ENCODE results near the gene NME9. TPM values are rescaled to one million over a fixed set of nuclear protein-coding genes. Genes with fewer than 3 reads are reported as not detected.

The NME9 gene
- total RNA-seq, 1 experiment from 2014 or later = not detected

GRCh38 chr3:138354376-138354775 lies 24.7 kb upstream of the NME9 start:
- no peak overlapping the region for H4K5ac ChIP-seq (ENCODE audit: insufficient read length, low read depth, low read length)
- H3K9ac ChIP-seq (ENCODE audit: extremely low read depth, insufficient read length, low read length) = no peak overlapping the region
- H2BK5ac ChIP-seq (ENCODE audit: insufficient read length, low read length) = no peak overlapping the region
- H3K27me3 Mint-ChIP-seq (ENCODE audit: low read depth) = peaks cover 3% of the 10 kb centered on the region
- no peaks in the 10 kb centered on the region for H3K9me3 Mint-ChIP-seq
- no peak overlapping the region for H2AK5ac ChIP-seq (ENCODE audit: insufficient read length, low read length)
- no peaks in the 10 kb centered on the region for H3K79me2 ChIP-seq (ENCODE audit: insufficient read depth, low read length)
- H3K23ac ChIP-seq (ENCODE audit: insufficient read length, low read depth, low read length) = no peak overlapping the region
- H3K27me3 ChIP-seq (ENCODE audit: insufficient read depth, low read length) = no peaks in the 10 kb centered on the region
- no peak overlapping the region for H2AFZ ChIP-seq (ENCODE audit: low read length)
- no peak overlapping the region for H2BK15ac ChIP-seq (ENCODE audit: low read depth, low read length)
- H3K23me2 ChIP-seq (ENCODE audit: insufficient read length, low read depth, low read length, poor library complexity, severe bottlenecking) = no peaks in the 10 kb centered on the region
- no peak overlapping the region for H3K14ac ChIP-seq (ENCODE audit: insufficient read depth, low read length)
- no peak overlapping the region for H2BK120ac ChIP-seq (ENCODE audit: low read depth, low read length, poor library complexity, severe bottlenecking)
- H4K20me1 ChIP-seq (ENCODE audit: control insufficient read depth, insufficient read depth, insufficient read length) = no peaks in the 10 kb centered on the region
- H3K36me3 Mint-ChIP-seq (ENCODE audit: insufficient read depth in 1 of 3, low read depth in 3 of 3) = peaks cover 0 to 1% (median 0%) of the 10 kb centered on the region in 3 experiments; a peak in 2 of 7 replicates
- H2BK12ac ChIP-seq (ENCODE audit: insufficient read length, low read depth, low read length) = no peak overlapping the region
- no peak overlapping the region for H3T11ph ChIP-seq (ENCODE audit: low read length)
- no peak overlapping the region for H3K4ac ChIP-seq (ENCODE audit: low read depth, low read length)
- H3K4me2 ChIP-seq (ENCODE audit: insufficient read depth, insufficient read length, low read length) = no peak overlapping the region
- no peak overlapping the region for H3K27ac ChIP-seq (ENCODE audit: insufficient read length, low read depth, low read length)
- no peak overlapping the region for H3K56ac ChIP-seq (ENCODE audit: insufficient read length, low read depth, low read length)
- H3K18ac ChIP-seq (ENCODE audit: insufficient read length, low read depth, low read length) = no peak overlapping the region
- no peak for DNase-seq
- H3K9me3 ChIP-seq (ENCODE audit: control insufficient read depth, low read depth, low read length) = no peaks in the 10 kb centered on the region
- no peak overlapping the region for H2BK20ac ChIP-seq (ENCODE audit: low read depth, low read length, poor library complexity, severe bottlenecking)
- H3K4me1 ChIP-seq (ENCODE audit: insufficient read depth, low read length) = no peaks in the 10 kb centered on the region
- TF ChIP-seq CTCF (conservative IDR thresholded peaks at IDR 0.05) = no peak
- H3K27ac Mint-ChIP-seq = no peak overlapping the region; a peak in 1 of 7 replicates
- H3K4me3 Mint-ChIP-seq = no peak overlapping the region
- H3K79me1 ChIP-seq (ENCODE audit: insufficient read depth, low read depth, low read length, poor library complexity, severe bottlenecking) = no peaks in the 10 kb centered on the region
- H3K4me1 Mint-ChIP-seq = peaks cover 17 to 21% of the 10 kb centered on the region in 2 experiments
- no peak overlapping the region for H4K8ac ChIP-seq (replicated peaks; ENCODE audit: insufficient read length, low read depth, low read length)
- no peak overlapping the region for H4K91ac ChIP-seq (ENCODE audit: insufficient read length, low read depth, low read length)
